Ramos (cell line): ENCODE results near the gene AATF.

Source experiments
- in situ Hi-C: fragments of 300-500 bp; cut with MboI; formaldehyde crosslinking; loops from one replicate; pipeline ENCODE4 v1.14.3; 2022; ENCODE audit warnings: low sequenced_read_pairs; ENCODE audit not compliant: unreplicated experiment

AATF gene, protein sequence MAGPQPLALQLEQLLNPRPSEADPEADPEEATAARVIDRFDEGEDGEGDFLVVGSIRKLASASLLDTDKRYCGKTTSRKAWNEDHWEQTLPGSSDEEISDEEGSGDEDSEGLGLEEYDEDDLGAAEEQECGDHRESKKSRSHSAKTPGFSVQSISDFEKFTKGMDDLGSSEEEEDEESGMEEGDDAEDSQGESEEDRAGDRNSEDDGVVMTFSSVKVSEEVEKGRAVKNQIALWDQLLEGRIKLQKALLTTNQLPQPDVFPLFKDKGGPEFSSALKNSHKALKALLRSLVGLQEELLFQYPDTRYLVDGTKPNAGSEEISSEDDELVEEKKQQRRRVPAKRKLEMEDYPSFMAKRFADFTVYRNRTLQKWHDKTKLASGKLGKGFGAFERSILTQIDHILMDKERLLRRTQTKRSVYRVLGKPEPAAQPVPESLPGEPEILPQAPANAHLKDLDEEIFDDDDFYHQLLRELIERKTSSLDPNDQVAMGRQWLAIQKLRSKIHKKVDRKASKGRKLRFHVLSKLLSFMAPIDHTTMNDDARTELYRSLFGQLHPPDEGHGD

DNA sequence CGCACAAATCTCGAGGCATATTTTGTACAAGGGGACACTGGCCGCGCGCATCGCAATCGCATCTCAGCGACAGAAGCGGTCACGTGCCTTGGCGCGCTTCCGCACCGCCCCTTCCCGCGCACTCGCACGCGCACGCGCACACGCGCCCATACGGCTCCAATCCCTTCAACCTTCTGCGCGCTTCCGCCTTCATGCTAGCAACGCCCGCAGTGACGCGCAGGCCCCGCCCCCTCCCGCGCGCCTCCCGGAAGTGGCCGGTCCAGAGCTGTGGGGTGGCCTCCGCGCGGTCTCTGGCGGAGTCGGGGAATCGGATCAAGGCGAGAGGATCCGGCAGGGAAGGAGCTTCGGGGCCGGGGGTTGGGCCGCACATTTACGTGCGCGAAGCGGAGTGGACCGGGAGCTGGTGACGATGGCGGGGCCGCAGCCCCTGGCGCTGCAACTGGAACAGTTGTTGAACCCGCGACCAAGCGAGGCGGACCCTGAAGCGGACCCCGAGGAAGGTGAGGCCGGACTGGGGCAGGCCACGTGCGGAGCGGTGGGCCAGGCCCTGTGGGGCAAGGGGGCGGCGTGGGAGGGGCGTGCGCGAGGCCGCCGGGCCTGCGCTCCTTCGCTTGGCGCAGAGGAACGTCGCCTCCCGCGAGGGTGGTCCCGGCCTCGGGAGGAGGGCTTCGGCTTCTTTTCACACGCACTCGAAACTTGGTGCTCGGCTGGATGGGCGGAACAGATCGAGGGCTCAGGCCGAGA lies at the start of gene AATF:
Gene AATF (plus strand): TSS at position 238 of the 744 bp plus-strand sequence. CDS start 172 bp downstream, at position 410.
- in situ Hi-C loops: no loop called here

DNA sequence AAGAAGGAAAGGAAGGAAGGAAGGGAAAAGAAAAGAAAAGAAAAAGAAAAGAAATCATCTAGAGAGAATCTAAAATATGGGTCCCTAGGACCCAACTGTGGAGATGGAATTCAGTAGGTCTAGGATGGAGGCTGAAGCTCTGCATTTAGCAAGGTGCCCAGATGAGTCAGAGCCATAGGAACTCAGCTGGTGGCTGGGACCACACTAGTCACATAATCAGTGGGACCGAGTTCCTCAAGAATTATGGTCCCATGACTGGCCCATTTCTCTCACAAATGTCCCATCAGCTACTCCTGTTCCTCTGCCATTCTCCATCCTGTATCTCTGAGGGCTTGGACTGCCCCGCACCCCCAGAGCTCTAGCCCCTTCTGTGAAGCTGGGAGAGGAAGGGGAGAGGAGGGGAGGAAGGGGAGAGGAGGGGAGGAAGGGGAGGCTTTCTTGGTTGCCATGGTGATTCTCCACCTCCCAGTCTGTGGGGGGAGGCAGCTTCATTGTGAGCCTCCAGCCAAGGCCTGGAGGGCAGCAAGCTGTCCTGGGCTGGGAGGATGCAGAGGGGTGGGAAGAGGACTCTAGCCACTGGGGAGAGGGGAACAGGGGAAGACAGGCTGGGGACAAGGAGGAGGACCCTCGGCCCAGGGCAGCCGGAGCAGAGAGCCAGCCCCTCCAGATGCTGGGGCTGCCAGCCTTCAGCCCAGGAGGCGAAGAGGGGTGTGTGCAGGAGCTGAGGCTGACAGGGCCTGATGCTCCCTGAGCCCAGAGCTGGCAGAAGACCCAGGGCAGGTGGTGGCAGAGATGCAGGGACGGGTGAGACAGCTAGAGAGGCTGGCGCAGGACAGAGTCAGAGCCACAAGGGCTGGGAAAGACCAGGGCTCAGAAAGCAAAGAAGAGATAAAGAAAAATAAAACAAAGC lies 49.2 kb upstream of the AATF start:
- in situ Hi-C loops: no loop called here

DNA sequence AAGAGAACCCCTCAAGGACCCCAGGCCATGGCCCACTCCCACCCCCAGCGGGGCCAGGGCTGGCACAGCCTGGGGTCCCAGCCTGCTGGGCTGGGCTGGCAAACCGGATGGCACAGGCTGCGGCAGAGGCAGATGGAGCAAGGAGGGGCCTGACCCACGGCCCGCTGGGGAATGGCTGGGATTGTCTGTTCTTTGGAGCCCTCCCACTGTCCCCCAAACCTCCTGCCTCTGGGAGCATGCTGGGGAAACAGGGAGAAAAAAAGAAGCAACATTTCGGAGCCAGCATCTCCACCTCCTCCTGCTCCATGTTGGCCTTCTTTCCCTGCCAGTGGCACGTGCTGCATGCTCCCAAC lies 48.6 kb upstream of the AATF start:
- in situ Hi-C loops: no loop called here

DNA sequence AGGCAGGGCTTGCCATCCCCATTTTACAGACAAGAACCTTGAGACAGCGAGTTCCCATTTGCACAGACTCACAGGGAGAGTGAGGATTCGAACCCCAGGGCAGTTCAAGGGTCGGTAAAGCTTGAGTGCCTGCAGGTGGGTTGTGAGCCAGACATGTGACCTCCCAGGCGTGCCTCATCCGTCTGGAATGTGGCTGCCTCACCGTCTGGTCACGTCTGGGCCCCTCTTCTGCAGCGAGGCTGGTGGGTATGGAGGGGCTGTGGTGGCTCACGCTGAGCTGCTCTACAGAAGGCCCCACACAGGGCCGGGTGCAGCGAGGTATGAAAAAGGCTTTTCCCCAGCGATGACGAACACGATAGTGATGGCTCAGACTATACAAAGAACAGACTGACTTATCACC lies 47.2 kb upstream of the AATF start:
- in situ Hi-C loops: no loop called here

DNA sequence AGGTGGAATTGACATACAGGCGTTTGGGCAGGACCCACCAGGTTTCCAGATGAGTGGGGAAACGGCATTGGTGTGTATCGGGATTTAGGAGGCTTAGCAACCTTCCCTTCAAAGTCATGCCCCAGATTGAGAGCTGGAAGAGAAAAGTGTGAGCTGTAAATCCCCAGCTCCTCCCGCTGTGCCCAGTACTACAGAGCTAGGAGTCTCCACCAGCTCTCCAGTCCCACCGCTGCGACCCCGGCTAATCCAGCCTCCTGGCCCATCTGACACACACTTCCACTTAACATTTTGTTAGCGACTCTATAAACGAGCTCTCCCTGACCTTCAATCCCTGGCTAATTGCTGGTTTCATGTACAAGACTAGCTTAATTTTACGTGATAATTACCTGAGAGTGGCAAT lies 41.3 kb upstream of the AATF start:
- in situ Hi-C loops: no loop called here

DNA sequence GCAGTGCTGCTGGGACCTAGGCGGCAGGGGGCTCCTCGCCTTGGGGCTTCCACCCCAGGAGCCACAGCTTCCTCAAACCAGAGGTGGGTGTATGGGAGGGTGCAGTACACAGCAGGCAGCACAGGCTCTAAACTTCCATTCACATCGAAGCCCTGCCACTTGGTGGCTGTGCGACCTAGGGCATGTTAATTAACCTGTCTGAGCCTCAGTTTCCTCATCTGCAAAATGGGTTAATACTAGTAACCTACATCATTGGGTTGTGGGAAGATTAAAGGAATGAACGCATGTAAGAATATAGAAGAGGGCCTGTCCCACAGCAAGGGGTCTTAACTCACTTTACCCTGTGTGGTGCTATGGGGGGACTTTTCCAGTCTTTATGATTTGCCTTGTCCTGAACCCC lies 38.2 kb upstream of the AATF start:
- in situ Hi-C loops: no loop called here

DNA sequence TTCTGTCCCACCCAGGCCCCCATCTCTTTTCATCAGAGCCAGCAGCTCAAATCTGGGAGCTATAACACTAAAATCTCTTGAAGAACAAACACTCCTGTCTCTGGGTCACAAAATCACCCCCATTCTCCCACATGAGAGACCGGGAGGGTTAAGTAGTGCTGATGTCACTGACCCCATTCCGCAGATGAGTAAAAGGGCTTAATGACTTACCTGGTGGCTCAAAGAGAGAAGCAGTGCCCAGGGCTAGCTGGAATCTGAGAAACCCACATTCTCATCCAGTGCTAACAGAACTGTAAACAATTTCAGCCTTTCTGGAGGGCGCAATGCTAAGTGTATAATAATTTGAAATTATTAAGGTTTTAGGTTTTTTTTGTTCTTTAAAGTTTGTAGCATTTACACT lies 37.8 kb upstream of the AATF start:
- in situ Hi-C loops: no loop called here

DNA sequence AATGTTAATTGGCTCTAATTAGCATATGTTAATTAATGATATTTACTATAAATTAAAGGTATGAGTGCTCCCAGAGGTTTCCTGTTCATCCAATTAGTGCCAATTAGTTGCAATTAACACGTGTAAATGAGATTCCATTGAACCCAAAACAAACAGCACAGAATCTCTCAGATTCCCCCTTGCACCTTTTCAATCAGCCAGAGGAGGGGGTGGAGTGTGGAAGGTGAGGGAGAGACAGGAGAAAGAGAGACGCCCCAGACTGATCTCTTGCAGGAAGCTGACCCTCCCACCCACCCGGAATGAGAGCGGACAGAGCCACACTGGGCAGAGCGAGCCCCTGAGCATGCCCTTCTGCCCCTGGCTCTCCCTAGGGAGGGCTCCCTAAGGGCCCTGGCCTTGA lies 35.6 kb upstream of the AATF start:
- in situ Hi-C loops: no loop called here

DNA sequence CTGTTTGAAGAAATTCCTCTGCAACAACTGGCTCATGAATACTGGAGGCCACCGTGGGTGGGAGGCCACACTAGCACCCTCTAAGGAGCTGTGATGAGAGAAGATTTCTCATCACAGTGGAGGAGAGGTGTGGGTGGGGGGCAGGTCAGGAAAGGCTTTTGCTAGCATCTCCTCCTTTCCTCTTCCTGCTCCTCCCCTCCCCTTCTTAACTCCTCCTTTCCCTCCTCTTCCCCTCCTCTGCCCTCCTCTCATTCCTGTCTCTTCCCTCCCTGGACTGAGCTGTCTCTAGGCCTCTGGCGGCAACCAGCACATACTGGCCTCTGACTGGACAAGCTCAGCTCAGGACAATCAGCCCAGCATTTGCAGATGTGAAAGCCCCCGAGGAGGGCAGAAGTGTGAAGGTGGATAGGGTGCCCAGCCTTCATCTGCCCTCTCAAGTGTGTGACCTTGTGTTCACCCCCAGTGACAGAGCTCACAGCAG lies 30.5 kb upstream of the AATF start:
- in situ Hi-C loops: no loop called here

DNA sequence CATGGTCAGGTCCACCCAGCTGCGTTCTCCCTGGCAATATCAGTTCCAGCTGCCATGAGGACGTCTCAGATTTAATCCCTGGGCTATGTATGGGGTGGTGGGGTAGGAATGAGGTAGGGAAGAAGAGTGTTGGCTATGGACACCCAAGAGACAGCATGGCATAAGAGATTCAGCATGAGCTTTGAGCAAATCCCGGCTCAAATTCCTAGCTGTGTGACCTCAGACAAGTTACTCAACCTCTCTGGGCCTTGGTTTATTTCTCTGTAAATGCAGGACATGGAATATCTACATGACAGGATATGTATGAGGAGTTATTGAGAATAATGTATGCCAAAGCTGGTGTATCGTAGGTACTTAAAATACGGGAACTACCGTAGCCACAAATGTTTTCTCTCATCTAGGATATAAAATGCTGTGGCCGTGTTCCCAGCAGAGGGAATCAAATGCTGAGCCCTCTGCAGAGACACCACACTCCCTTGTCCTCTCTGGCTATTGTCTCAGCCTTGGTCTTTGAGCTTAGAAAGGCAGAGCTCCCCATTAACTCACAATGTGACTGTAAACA lies 29.3 kb upstream of the AATF start:
- in situ Hi-C loops: no loop called here

DNA sequence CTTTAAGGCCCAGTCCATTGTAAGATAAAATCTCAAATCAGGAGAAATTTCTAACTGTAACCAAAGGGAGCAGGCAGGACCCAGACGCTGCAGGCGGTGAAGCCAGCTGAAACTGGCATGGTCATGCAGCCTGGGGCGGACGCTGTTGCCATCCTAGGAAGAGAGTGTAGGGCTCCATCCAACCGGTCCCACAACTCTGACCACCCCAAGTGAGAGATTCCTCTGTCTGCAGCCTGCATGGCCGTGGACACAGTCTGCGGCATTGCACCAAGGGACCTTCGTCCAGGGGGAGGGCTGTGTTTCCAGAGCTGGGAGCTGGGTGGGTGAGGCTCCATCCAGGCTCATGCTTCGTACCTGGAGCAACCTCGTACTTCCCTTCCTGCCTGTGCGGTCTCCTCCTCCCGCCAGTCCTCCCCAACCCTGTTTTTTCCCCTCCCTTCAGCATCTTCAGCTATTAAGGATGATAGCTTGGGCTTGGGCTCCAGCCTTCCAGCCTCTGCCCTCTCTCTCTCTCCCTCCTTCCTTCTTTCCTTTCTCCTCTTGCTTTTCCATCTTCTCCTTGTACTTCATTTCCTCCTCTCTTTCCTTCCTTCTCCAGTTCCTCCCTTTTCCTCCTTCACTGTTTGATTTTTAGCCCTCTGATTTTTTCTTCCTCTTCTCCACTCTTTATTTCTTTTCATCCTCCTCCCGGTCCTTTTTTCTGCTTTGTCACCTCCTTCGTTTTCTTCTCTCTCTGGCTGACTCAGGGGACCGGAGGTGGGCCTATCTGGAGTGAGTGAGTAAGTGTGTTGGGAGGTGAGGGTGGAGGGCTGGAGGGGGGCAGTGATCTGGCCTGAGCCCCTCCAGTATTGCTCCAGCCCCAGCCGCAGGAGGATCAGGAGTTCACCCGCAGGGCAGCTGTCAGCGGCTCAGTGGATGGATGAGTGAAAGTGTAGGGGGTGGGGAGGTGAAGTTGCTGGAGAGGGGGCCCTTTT lies 28.4 kb upstream of the AATF start:
- in situ Hi-C loops: no loop called here

DNA sequence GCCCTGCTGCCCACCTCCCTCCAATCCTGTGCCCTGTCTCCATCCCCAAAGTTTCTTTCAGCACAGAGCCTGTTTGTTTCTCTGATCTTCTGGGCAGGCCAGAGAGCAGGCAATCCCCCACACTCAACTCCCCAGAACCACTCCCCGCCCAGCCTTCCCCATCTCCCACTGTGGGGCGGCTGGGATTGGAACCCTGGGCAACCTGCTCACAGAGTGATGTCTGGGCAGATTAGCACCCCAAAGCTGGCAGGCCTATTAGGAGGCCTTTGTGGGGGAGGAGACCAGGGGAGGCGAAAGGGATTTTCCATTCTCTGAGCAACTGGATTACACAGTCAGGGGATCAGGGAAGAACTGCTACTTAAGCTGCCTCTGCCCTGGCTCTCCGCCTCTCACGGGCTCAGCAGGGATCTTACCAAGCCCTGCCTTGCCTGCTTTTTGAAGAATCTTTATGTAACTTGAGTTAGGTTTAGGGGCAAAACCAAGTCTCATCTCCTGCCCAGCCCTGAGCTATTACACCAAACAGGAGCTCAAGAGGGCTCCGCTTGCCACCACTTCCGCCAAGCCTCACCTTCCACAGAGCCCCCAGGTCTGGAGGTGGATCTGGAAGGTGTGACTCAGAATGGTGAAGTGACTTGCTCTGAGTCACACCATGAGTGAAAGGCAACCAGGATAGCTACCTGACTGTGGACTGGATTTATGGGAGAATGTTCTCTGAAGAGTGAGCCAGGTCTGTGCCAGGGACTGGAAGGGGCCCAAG lies 27.5 kb upstream of the AATF start:
- in situ Hi-C loops: no loop called here

DNA sequence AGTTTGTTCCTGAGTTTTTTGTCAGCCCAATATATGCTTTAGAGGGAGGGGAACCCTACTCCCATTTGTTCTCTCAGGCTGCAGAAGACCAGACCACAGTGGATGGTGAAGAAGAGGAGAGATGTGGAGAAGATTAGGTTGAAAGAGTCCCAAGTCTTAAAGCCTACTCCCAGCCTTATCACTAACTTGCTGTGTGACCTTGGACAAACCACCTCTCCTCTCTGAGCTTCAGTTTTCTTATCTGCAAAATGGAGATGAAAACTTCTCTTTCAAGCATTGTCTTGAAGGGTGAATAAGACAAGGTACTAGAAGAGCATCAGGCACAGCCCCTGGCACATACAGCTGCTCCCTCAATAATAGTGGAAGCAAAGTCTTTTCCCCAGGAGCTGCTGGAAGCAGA lies 26.6 kb upstream of the AATF start:
- in situ Hi-C loops: no loop called here

DNA sequence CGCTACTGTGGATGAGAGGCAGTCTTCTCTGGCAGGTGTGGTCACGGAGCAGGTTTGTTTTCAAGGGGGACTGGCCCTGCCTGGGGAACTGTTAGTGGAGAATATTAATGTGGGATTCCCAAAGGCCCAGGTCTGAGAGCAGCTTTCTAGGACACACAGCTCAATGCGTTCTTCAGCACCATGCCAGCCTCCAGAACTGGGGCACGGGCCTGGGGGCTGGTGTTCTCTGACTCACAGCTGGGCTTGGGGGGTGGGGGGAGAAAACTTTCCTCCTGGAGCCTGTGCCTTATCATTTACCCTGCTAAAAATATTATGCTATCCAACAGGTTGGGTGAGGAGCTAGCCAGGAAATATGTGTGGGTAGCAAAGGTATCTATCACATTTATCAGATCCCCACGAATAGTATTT lies 24.9 kb upstream of the AATF start:
- in situ Hi-C loops: no loop called here

DNA sequence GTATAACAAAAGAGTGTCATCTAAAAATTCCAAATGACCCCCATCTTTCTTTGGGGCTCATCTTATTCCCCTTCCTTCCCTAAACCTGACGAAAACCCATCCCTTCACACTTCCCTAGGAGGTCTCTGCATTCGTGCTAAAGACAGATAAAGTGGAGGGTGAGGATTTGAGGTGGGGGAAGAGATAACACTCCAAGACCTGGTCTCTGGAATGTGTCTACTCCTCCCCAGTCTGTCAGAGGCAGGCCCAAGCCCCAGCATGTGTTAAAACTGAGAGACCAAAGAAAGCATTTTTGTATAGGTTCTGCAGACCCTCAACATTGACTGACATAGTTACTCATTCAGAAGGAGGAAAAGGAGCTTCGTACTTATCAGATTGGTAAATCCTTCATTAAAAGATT lies 22.5 kb upstream of the AATF start:
- in situ Hi-C loops: no loop called here

DNA sequence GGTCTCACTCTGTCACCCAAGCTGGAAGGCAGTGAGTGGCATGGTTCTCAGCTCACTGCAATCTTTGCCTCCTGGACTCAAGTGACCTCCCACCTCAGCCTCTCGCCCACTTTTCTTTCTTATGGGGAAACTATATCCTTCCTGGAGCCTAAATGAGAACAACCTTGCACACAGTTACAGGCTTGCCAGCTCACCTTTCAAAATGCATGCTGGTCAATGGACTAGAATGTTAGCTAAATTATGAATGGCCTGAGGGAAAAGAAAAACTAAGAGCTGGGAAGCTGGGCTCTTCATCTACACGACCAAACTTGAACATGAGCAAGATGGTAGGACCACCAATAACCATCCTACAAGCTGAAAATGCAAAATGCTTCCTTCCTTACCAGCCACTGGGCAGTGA lies 22.1 kb upstream of the AATF start:
- in situ Hi-C loops: no loop called here

DNA sequence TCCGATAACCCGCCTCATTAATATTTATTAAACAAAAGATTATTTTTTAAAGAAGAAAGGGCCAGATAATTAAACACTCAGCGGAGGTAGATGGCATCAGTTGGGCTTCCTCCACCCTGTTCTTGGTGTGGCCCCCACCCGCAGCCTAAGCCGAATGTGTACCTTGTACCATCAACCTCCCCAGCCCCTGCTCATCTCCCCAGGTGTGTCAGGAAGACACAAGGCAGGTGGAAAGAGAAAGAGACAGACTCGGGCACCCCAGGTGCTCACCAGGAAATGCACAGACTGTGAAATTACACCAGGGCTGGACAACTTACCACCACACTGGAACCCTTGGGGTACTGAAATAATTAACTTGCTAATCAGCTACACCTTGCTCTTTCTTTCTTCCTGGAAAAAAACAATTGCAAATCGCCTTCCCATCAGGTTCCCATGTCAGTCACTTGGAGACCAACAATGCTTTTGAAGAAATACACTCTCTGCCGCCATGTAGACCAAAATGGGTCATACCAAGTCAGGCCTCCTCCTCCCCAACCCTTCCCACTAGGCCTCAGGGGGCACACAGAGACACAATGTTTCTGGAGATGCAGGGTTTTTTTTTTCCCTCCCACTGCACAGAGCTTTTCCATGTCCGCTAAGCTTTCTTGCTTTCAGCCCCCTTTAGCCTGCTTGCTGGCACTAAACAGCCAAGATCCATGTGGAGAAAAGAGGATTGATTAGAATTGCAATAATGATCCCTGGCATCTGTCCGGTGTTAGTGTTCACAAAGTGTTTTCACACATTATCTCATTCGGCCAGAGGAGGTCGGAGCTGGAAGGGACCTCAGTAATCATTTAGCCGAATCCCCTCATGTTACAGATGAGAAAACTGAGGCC lies 20.0 kb upstream of the AATF start:
- in situ Hi-C loops: no loop called here
